SJCRH30 (cell line): ENCODE results near the gene KRTAP10-9. TPM values are rescaled to one million over a fixed set of nuclear protein-coding genes. Genes with fewer than 3 reads are reported as not detected.
"Not testable (repeated sequence)": the region's sequence is repeated elsewhere in the genome, so short reads cannot be mapped to it uniquely, and the experiment has no call there.

Source experiments
- DNase-seq, 2 experiments: peaks; one replicate each; pipeline ENCODE4 v3.0.0-alpha.2; 2015 to 2020
- H3K27ac ChIP-seq: fragments of 250-450 bp; sonication (Bioruptor Pico); 2 replicates; pipeline ENCODE4 v1.5.1; 2020; ENCODE audit warnings: mild to moderate bottlenecking, moderate library complexity
- H3K27me3 ChIP-seq: fragments of 250-450 bp; sonication (Bioruptor Pico); 2 replicates; pipeline ENCODE4 v1.5.1; 2020; ENCODE audit warnings: mild to moderate bottlenecking, moderate library complexity
- H3K36me3 ChIP-seq: fragments of 250-450 bp; sonication (Bioruptor Pico); 2 replicates; pipeline ENCODE4 v1.5.1; 2020; ENCODE audit warnings: mild to moderate bottlenecking, moderate library complexity
- H3K4me1 ChIP-seq: fragments of 250-450 bp; sonication (Bioruptor Pico); 2 replicates; pipeline ENCODE4 v1.5.1; 2020; ENCODE audit warnings: mild to moderate bottlenecking, moderate library complexity
- H3K4me3 ChIP-seq: fragments of 250-450 bp; sonication (Bioruptor Pico); 2 replicates; pipeline ENCODE4 v1.5.1; 2020; ENCODE audit warnings: mild to moderate bottlenecking, moderate library complexity
- H3K9me3 ChIP-seq: fragments of 250-450 bp; sonication (Bioruptor Pico); replicated peaks from 2 replicates; pipeline ENCODE4 v1.5.1; 2020; ENCODE audit warnings: mild to moderate bottlenecking, moderate library complexity
- total RNA-seq: library from RNA; depleted of rRNA; stranded (reverse); fragments of >200 nt; shearing (Covaris generic); gene quantifications from 2 replicates; pipeline ENCODE4 v1.2.3, GENCODE V29; 2014

KRTAP10-9 gene
- total RNA-seq, 1 experiment from 2014 or later, result not detected

GRCh38 chr21:44616591-44616926 is 10.3 kb upstream of the KRTAP10-9 start:
- H3K27ac ChIP-seq, result no peak overlapping the region
- peaks cover 9% of the 10 kb centered on the region; the same call in 1 of the 2 replicates for H3K9me3 ChIP-seq
- no peaks in the 10 kb centered on the region for H3K4me1 ChIP-seq
- H3K27me3 ChIP-seq, result no peaks in the 10 kb centered on the region
- no peaks in the 10 kb centered on the region for H3K36me3 ChIP-seq
- no peak overlapping the region for H3K4me3 ChIP-seq
- DNase-seq, result no peak

GRCh38 chr21:44617071-44617501 is 9.8 kb upstream of the KRTAP10-9 start:
- no peak for DNase-seq
- no peak overlapping the region for H3K27ac ChIP-seq
- H3K4me1 ChIP-seq, result no peaks in the 10 kb centered on the region
- no peaks in the 10 kb centered on the region for H3K27me3 ChIP-seq
- no peaks in the 10 kb centered on the region for H3K36me3 ChIP-seq
- no peak overlapping the region for H3K4me3 ChIP-seq
- peaks cover 9% of the 10 kb centered on the region; the same call in 1 of the 2 replicates for H3K9me3 ChIP-seq

- Histone ChIP-seq H3K36me3 (no peaks in the 10 kb centered on the region), H3K27ac (no peak overlapping the region), H3K4me1 (no peaks in the 10 kb centered on the region), H3K27me3 (no peaks in the 10 kb centered on the region), H3K9me3 (peaks cover 9% of the 10 kb centered on the region; the same call in 1 of the 2 replicates), H3K4me3 (no peak overlapping the region)
- no peak for DNase-seq
Observed at GRCh38 chr21:44618504-44618903, 8.4 kb upstream of the KRTAP10-9 start.

- no peaks in the 10 kb centered on the region for H3K4me1 ChIP-seq
- no peaks in the 10 kb centered on the region for H3K27me3 ChIP-seq
- H3K4me3 ChIP-seq, result no peak overlapping the region
- no peak overlapping the region for H3K27ac ChIP-seq
- H3K36me3 ChIP-seq, result no peaks in the 10 kb centered on the region
- no peak for DNase-seq
- peaks cover 9% of the 10 kb centered on the region; the same call in 1 of the 2 replicates for H3K9me3 ChIP-seq
Observed at GRCh38 chr21:44618909-44619308, 8.0 kb upstream of the KRTAP10-9 start.

- DNase-seq, result no peak
- H3K27me3 ChIP-seq, result no peaks in the 10 kb centered on the region
- H3K9me3 ChIP-seq, result peaks cover 11% of the 10 kb centered on the region; the same call in 1 of the 2 replicates
- H3K4me1 ChIP-seq, result no peaks in the 10 kb centered on the region
- H3K36me3 ChIP-seq, result no peaks in the 10 kb centered on the region
- H3K27ac ChIP-seq, result no peak overlapping the region
- H3K4me3 ChIP-seq, result no peak overlapping the region
Observed at GRCh38 chr21:44619886-44620285, 7.0 kb upstream of the KRTAP10-9 start.

- no peaks in the 10 kb centered on the region for H3K27me3 ChIP-seq
- DNase-seq, result no peak
- H3K9me3 ChIP-seq, result peaks cover 12% of the 10 kb centered on the region; the same call in 1 of the 2 replicates
- no peaks in the 10 kb centered on the region for H3K36me3 ChIP-seq
- no peak overlapping the region for H3K4me3 ChIP-seq
- no peak overlapping the region for H3K27ac ChIP-seq
- no peaks in the 10 kb centered on the region for H3K4me1 ChIP-seq
Observed at GRCh38 chr21:44623575-44623974, 3.3 kb upstream of the KRTAP10-9 start.

- no peak for DNase-seq
Observed at GRCh38 chr21:44625756-44626155, 1.1 kb upstream of the KRTAP10-9 start.

GRCh38 chr21:44626262-44626661 is 631 bp upstream of the KRTAP10-9 start:
- H3K4me3 ChIP-seq, result no peak overlapping the region
- DNase-seq, result no peak
- H3K36me3 ChIP-seq, result no peaks in the 10 kb centered on the region
- 0 out of 2 replicates have a peak, but pooled peaks cover 3% of the 10 kb centered on the region for H3K9me3 ChIP-seq
- no peak overlapping the region for H3K27ac ChIP-seq
- H3K4me1 ChIP-seq, result no peaks in the 10 kb centered on the region
- H3K27me3 ChIP-seq, result no peaks in the 10 kb centered on the region

More at GRCh38 chr21:44625756-44626155, 1.1 kb upstream of the KRTAP10-9 start:
- H3K36me3 ChIP-seq, result no peaks in the 10 kb centered on the region
- no peak overlapping the region for H3K4me3 ChIP-seq
- no peaks in the 10 kb centered on the region for H3K27me3 ChIP-seq
- 0 out of 2 replicates have a peak, but pooled peaks cover 3% of the 10 kb centered on the region for H3K9me3 ChIP-seq
- no peak overlapping the region for H3K27ac ChIP-seq
- no peaks in the 10 kb centered on the region for H3K4me1 ChIP-seq

GRCh38 chr21:44627181-44627822 is 409 bp downstream of the KRTAP10-9 start:
- not testable (repeated sequence) for H3K4me3 ChIP-seq, H3K27me3 ChIP-seq, DNase-seq, H3K36me3 ChIP-seq, H3K4me1 ChIP-seq, H3K27ac ChIP-seq, H3K9me3 ChIP-seq

GRCh38 chr21:44627831-44628233 is 939 bp downstream of the KRTAP10-9 start:
- not testable (repeated sequence) for H3K27me3 ChIP-seq, H3K4me3 ChIP-seq, H3K9me3 ChIP-seq, H3K36me3 ChIP-seq, H3K4me1 ChIP-seq, H3K27ac ChIP-seq, DNase-seq

GRCh38 chr21:44628707-44629391 is 2.0 kb downstream of the KRTAP10-9 start:
- DNase-seq, result no peak
- Histone ChIP-seq H3K4me3 (no peak overlapping the region), H3K9me3 (peaks cover 3% of the 10 kb centered on the region; the same call in 1 of the 2 replicates), H3K4me1 (no peaks in the 10 kb centered on the region), H3K27ac (no peak overlapping the region), H3K36me3 (no peaks in the 10 kb centered on the region), H3K27me3 (no peaks in the 10 kb centered on the region)

- no peaks in the 10 kb centered on the region for H3K27me3 ChIP-seq
- H3K4me3 ChIP-seq, result no peak overlapping the region
- no peaks in the 10 kb centered on the region for H3K4me1 ChIP-seq
- no peak for DNase-seq
- no peak overlapping the region for H3K27ac ChIP-seq
- no peaks in the 10 kb centered on the region; the same call in 1 of the 2 replicates for H3K9me3 ChIP-seq
- H3K36me3 ChIP-seq, result no peaks in the 10 kb centered on the region
Observed at GRCh38 chr21:44630440-44630839, 3.5 kb downstream of the KRTAP10-9 start.

- Histone ChIP-seq H3K4me1 (no peaks in the 10 kb centered on the region), H3K27ac (no peak overlapping the region), H3K36me3 (no peaks in the 10 kb centered on the region), H3K9me3 (no peaks in the 10 kb centered on the region; the same call in 1 of the 2 replicates), H3K4me3 (no peak overlapping the region), H3K27me3 (no peaks in the 10 kb centered on the region)
- no peak for DNase-seq
Observed at GRCh38 chr21:44632067-44632466, 5.2 kb downstream of the KRTAP10-9 start.

- Histone ChIP-seq H3K36me3 (no peaks in the 10 kb centered on the region), H3K27me3 (no peaks in the 10 kb centered on the region), H3K4me3 (no peak overlapping the region), H3K9me3 (no peaks in the 10 kb centered on the region; the same call in 1 of the 2 replicates), H3K27ac (no peak overlapping the region), H3K4me1 (no peaks in the 10 kb centered on the region)
- DNase-seq, result no peak
Observed at GRCh38 chr21:44636209-44637017, 9.5 kb downstream of the KRTAP10-9 start.
